ENCODE data around the gene FHAD1. TPM values are rescaled to one million over a fixed set of nuclear protein-coding genes. Genes with fewer than 3 reads are reported as not detected.

The FHAD1 gene
- total and polyA plus RNA-seq, 2 of the 13 experiments (the other 11 are each of a cell fraction or from before 2014, with no cell fraction given) = not detected

GRCh38 chr1:15323989-15324868 is 77.2 kb downstream of the FHAD1 start:
- 42% methylated on average over 23 of the region's 24 CpGs for WGBS (ENCODE audit: low lambda C conversion rate)
- DNase-seq (ENCODE audit: low spot score) = no peak
- no peak for ATAC-seq

More at GRCh38 chr1:15323989-15324868, 77.2 kb downstream of the FHAD1 start:
- H3K27me3 ChIP-seq (ENCODE audit: control insufficient read depth in 1 of 2, insufficient read depth in 2 of 2, low read length in 2 of 2) = peaks cover 5 to 30% of the 10 kb centered on the region in 2 experiments; a peak in 3 of 5 replicates
- in situ Hi-C loops (cut with HindIII; ENCODE audit: extremely low pct_ligation_motif_present, low pct_unique_long_range_greater_than_20kb) = no loop called here
- H3K79me2 ChIP-seq (ENCODE audit: insufficient read depth, low read length) = no peaks in the 10 kb centered on the region
- no peaks in the 10 kb centered on the region for H4K20me1 ChIP-seq (ENCODE audit: insufficient read depth, low read length)
- intact Hi-C loops (cut with micrococcal nuclease; ENCODE audit: unreplicated experiment) = loop anchor here (1.0 kb wide), 1 partner anchor 107 kb away; no protein-coding TSS in a partner anchor
- TF ChIP-seq ARHGAP35 (CRISPR knock-in tag; IDR thresholded peaks at IDR 0.05; ENCODE audit: borderline replicate concordance) = no peak
- TF ChIP-seq RXRA (CRISPR knock-in tag; IDR thresholded peaks at IDR 0.05) = no peak
- no peak for TF ChIP-seq RERE (CRISPR knock-in tag; IDR thresholded peaks at IDR 0.05; ENCODE audit: low read depth)
- no peak for TF ChIP-seq ZMYM2 (CRISPR knock-in tag; IDR thresholded peaks at IDR 0.05)
- TF ChIP-seq ZNF562 (CRISPR knock-in tag; IDR thresholded peaks at IDR 0.05; ENCODE audit: borderline replicate concordance) = no peak
- no peak for TF ChIP-seq ESRRA (CRISPR knock-in tag; IDR thresholded peaks at IDR 0.05; ENCODE audit: low read depth)
- TF ChIP-seq ZNF766 (CRISPR knock-in tag; IDR thresholded peaks at IDR 0.05; ENCODE audit: borderline replicate concordance) = no peak
- no peaks in the 10 kb centered on the region for H3K9me3 ChIP-seq (ENCODE audit: low read length)
- no peak overlapping the region for H2AFZ ChIP-seq (ENCODE audit: low read length)
- POLR2A ChIA-PET = no interaction called here
- no peak overlapping the region for H3K27ac ChIP-seq (ENCODE audit: extremely low read length, insufficient read depth, low read length)
- H3K36me3 ChIP-seq (replicated peaks in 1 of 2; ENCODE audit: control insufficient read depth in 1 of 2, insufficient read depth in 2 of 2, low read length in 2 of 2) = no peaks in the 10 kb centered on the region
- no peak overlapping the region for H3K9ac ChIP-seq (ENCODE audit: insufficient read depth, low read depth, low read length)
- H3K4me3 ChIP-seq (replicated peaks in 1 of 3; ENCODE audit: insufficient read depth in 1 of 3, low read depth in 2 of 3, low read length in 3 of 3) = no peak overlapping the region
- BruUV-seq (replicated peaks) = no TSS peak
- 0 out of 2 replicates have a peak overlapping the region, but pooled peaks have one; percentile 11 for H3K4me2 ChIP-seq (ENCODE audit: low read depth, low read length)
- peaks cover 9% of the 10 kb centered on the region; the same call in 1 of the 2 replicates for H3K4me1 ChIP-seq (ENCODE audit: insufficient read depth, low read length)
- no peak for FAIRE-seq
- CTCF ChIA-PET (ENCODE audit: low intra/inter-chr PET ratio, low total read pairs) = interaction anchor here (1.1 to 2.7 kb wide), 4 partner anchors 15 to 177 kb away, joined by 3 to 47 read pairs (median 4); partner anchors contain the start of gene EFHD2

Measured in HepG2 (cell line).